ENCODE results near the gene IFTAP.
"Not testable (repeated sequence)": the region's sequence is repeated elsewhere in the genome, so short reads cannot be mapped to it uniquely, and the experiment has no call there.

IFTAP gene

DNA sequence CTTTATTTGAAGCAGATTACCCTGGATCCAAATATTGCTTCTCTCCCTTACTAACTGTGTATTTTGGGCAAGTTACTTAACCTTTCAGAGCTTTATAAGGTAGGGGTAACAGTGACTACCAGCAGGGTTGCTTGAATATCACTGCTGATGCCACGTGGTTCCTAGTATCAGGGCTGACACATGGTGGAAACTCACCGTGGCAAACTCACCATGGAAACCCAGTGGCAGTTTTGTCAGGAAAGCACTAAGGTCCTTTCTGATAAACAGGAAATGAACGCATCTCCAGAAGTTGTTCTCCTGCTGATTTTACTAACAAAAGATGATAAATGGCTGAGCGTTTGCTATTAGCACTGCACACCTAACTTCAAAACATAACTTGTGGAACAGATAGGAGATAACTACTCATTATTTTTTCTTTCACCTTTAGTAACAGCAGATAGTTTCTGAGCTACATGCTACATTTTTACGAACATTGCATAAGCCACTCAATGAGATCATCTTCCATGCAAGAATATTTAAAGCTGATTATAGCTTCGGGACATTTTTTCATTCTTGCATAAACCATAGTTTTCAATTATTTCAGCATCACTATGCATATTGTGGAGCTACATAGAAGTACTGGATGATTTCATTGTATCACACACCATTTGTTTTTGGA, 63.4 kb downstream of the IFTAP start:
- DNase-seq = no peak

DNA sequence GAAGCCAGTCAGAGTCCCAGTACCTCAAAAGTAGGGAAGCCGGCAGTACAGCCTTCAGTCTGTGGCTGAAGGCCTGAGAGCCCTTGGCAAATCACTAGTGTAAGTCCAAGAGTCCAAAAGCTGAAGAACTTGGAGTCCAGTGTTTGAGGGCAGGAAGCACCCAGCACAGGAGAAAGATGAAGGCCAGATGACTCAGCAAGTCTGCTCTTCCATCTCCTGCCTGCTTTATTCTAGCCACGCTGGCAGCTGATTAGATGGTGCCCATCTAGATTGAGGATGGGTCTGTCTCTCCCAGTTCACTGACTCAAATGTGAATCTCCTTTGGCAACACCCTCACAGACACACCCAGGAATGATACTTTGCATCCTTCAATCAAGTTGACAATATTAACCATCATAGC, 67.1 kb downstream of the IFTAP start:
- not testable (repeated sequence) for DNase-seq

DNA sequence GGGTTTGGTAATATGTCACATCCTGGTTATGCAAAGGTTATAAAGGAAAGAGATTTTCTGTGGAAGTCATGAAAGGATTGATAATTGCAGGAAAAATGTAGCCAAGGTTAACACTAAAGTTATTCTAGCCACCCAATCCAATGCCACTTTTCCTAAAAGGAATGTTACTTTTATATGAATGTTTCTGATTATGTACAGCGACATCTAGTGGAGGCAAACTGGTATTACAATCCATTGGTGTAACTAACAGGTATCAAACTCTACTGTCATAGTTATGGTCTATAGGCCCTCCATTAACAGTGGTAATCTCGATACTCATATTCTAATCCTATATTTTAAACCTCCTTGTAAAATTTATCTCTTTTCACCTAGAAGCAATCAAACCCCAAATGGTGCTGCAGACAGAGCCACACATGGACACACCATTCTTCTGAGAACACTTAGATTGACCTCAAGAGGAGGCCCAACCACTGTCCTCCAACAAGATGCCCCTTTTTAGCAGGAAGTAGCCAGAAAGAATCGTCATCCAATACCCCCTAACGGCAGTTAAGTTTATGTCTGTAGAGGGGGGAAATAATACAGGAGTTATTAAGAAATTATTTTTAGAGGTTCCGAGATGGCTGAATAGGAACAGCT, 78.6 kb downstream of the IFTAP start:
- DNase-seq = no peak

DNA sequence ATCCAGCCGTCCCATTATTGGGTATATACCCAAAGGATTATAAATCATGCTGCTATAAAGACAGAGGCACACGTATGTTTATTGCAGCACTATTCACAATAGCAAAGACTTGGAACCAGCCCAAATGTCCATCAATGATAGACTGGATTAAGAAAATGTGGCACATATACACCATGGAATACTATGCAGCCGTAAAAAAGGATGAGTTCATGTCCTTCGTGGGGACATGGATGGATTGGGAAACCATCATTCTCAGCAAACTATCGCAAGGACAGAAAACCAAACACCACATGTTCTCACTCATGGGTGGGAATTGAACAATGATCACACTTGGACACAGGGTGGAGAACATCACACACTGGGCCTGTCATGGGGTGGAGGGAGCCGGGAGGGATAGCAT, 85.2 kb downstream of the IFTAP start:
- not testable (repeated sequence) for DNase-seq

DNA sequence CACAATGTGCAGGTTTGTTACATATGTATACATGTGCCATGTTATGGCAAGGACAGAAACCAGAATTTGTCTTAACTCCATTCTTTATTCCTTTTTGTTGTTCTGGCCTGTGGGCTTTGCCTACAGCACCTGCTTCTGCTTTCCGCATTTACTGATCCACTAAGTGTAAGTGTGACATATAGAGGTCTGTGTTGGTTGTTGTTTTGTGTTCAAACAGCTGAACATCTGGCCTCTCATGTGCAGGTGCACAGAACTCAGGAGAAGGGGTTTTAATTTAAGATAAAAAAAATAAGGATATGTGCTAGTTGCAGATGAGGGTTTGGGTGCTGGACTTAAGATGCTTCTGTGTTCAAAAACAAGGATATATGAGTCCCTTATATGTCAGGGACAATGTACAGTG, 89.5 kb downstream of the IFTAP start:
- no peak for DNase-seq

DNA sequence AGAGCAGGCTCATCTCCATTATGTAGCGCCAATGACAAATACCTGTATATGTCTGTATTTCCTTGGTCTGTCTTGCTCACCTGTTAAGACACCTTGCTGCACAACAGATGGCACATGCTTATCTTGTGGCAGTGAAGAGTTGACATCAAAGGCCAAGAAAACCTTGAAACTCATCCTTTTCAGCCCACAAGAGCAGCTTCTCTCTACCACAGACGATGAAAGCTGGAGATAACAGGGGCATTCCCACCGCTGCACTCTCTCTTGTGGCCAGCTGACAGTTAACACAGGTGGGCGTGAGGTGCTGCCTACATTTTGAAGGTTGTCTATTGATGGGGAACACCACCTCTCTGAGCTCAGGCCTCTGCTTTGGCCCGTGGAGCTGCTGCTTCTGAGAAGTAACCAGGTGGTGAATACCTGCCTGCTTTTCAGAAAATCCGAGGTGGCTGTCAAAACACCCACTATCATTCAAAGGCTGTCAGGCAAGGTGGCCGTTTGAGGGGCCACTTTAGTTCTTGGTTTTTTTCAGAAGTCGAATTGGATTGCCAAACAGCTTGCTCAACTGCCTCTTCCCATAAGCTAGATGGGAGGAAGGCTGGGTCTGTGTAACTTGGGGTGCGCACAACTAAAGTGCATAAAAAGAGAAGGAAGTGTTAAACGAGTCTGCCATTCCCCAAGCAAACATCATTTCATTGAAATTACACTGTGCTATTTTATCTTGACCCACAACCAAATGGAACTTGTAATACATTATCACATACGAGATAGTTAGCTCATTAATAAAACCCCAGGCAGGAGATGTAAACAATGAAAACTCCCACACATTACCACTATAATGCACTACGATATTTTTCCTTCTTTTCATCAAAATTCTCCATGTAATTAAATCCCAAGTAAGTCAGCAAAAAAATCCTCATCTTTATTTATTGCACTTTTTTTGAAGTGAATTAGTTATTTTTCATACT, 90.8 kb downstream of the IFTAP start:
- DNase-seq = no peak

DNA sequence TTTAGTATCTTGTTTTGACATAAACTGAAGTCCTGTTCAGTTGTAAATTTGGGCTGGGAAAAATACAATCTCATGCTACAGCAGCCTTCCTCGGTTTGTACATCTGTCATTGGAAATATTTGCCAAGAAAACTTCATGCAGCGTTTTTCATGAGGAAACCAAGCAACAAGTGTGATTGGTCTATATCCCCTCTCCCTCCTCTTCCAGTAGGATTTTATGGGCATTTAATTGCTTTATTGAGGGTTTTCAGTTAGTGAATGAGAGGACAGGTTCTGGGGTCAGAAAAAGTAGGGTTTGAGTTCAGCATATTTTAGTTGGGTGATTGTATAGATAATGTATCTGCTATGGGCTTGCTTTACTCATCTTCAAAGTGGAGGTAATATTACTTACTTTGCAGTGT, 93.8 kb downstream of the IFTAP start:
- no peak for DNase-seq

DNA sequence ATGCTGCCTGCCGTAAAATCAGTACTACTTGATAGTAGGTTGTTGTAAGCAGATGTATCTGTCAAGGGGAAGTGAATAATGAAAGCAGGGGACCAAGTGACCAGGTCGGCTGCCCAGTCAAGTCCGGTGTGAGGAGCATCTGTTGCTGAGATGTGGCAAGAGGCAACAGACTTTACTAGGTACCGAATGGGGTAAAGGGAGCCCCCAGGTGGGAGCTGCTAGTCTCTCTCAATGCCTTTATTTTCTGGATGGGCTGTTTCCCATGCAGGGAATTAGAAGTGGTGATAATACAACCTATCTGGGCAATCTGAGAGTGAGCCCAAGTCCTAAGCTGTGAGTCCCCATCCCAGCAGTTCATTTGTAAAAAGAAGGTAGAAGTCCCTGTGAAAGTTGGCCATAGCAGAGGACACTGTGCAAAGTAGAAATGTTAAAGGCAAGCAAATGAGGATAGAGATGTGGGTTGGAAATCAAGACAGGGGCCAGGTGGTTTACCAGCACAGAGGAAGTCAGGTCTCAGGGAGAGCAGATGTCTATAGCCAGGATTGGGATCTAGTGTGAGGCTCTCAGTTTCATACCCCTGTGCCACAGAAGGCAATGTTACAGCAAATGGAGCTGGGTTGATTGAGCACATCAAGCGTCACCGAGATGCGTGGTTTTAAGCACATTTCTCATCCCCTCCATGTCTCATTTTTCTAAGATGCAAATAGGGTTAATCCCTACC, 94.4 kb downstream of the IFTAP start:
- DNase-seq = no peak

DNA sequence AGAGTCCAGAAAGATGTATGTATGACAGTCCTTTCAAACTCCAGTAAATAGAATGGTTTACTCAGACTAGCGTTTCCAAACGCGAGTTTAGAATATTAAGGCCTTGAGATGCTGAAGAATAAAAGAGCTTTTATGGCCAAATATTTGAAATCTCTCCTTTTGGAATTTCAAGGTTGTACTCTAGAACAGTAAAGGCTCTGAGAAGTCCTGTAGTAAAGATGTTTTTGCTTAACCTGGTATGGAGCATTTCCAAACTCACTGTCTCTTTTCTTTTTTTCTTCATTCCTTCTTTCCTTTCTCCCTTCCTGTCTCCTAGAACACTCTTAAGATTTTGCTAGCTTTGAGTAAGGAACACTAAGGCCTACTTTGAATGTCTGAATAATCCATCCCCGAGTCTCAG, 95.1 kb downstream of the IFTAP start:
- DNase-seq = no peak

DNA sequence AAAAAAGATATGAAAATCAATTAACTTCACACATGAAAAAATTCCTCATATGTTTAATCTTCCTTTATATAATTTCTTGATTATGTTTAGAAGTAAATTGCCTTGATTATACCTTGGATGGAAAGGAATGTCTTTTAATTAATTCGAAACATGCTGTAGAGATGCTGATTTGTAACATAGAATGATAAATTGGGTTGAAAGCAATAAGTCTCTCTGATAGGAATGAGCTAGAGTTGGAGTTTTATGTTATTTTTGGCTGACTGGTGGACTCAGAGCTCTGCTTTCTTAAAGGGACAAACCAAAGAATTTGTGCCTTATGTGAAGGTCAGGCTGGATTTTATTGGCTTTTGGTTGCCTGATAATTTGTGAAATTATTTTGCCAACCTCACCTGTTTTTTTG, 98.4 kb downstream of the IFTAP start:
- no peak for DNase-seq

DNA sequence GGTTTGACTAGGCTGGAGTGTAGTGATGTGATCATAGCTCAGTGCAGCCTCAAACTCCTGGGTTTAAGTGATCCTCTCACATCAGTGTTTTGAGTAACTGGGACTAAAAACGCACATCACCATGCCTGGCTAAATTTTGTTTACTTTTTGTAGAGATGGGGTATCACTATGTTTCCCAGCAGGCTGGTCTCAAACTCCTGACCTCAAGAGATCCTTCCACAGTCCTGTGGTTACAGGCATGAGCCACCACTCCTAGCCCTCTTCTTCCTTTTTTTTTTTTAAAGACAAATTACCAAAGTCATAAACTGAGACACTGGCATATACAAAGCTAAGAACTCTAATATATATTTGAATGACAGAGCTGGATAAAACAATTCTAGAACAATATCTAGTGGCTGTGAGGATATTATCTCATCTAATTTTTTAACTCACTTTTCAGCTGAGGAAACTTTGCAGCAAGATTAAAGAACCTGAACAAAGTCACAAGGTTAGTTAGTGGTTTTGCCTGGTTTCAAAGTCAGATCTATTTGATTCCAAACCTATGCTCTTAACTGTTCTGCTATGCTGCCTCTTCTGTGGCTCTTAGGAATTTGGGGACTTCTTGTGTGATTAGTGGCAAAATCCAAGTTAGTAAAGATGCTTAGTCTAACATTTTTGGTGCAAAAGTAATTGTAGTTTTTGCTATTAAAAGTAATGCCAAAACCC, 99.0 kb downstream of the IFTAP start:
- DNase-seq = no peak

DNA sequence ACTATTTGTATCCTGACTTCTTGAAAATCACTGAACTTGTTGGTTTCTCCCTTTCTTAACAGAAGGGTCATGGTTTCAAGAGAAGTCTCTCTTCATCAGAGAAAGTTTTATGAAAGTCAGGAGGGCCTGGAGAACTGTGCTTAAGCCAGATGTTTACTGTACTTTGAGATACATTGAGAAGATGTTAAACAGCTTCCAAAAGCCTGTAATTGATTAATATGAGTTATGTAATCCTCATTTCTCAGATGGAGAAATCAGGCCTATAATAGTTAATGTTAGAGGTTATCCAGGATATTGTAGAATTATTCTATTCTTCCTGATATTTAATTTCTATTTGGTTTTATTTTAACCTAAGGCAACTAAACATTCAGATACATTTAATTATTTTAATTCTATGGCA, 100.8 kb downstream of the IFTAP start:
- no peak for DNase-seq

DNA sequence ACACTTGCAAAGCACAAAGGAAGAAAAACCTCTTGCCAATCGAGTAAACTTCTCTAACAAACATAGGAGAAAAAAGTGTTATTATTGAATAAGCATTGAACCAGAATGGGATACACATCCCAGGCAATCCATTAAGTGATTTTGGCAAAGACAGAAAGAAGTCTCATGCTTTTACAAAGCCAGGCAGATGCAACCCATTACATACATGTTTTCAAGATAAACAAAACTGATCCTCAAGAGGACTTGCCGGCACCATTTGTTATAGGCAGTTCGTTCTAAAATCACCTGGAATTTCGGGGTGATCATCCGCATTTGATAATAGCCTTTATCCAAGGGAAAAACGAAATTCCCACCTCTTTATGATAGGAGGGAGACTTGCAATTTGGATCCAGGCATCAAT, 101.3 kb downstream of the IFTAP start:
- DNase-seq = no peak

DNA sequence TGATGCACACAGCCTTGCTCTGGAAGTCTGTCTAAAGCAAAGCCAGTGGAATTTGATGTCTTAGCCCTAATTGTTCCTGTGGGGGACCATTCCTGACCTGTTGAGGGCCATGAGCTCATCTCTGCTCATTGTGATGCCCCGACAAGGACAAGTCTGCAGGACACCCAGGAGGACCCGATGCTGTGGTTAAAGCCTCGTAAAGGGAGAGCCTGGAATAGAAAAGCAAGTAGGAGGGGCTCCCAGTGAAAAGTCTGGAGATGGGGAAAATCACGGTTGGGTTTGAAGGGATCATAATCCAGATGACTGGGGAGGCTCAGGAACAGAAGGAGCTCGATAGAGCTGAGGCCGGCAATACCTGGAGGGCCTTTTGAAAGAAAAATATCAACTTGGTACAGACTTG, 102.2 kb downstream of the IFTAP start:
- no peak for DNase-seq

DNA sequence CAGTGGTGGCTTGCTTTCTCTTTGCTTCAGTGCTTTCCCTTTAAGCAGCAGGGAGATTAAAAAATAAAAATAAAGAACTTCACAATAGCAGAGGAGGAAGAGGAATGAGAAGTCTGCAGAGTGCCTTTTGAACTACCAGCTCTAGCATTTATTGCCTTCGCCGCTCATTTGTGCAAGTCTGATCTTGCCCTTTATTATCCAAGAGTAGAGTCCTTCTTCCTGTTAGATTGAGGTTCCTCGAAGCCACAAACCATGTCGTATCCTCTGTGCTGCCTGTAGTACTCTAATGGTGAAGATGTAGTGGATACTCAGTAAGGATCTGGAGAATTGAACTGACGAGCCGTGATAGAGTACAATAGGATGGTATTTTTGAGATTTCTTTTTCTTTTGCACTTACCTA, 105.0 kb downstream of the IFTAP start:
- no peak for DNase-seq

DNA sequence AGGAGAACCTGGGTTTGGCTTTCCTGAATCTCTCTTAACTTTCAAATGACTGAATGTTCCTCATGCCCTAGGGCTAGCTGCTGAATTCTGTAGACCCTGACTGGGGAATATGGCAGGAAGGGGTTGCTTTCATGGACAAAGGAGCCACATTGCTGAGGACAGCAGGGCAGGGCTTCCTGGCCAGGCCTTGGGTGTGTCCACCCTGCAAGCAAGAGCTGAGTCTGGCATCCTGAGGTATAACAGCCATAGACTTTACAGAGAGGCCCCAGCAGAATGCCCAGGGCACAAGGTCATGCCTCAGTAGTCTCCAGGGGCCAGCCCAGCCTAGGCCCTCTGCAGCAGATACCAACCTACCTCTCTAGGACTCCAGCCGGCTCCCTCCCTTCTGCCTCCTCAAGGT, 105.9 kb downstream of the IFTAP start:
- no peak for DNase-seq

DNA sequence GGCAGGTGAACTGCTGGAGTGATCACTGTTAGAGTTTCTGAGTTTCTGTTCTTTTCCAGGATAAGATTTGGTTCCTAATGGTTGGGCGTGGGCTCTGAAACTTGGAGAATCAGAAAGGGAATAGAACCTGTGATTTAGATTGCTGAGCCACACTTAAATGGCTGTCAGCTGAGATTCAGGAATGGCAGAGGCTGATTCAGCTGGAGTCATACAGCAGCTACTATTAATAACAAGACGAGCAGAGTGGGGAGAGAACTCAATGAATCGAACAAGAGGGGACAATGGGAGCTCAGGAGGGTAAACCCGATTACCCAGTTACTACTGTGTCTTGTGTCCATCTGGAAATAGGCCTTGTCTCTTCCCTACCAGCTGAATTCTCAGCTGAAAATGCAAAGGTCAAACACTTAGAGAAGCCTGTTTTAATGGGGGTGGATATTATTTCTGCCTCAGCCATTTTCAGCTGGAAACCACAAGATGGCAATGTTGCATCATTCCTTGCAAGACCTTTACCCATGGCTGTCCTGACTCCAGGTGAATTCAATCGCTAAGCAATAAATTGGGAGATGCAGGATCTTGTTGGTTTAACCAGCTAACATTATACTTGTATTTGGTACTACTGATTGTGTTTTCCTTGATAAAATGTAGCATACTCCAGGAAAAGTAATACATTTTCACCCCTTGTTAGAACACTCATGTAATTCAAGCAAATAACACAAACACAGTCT, 108.2 kb downstream of the IFTAP start:
- peak; percentile 41 for DNase-seq

DNA sequence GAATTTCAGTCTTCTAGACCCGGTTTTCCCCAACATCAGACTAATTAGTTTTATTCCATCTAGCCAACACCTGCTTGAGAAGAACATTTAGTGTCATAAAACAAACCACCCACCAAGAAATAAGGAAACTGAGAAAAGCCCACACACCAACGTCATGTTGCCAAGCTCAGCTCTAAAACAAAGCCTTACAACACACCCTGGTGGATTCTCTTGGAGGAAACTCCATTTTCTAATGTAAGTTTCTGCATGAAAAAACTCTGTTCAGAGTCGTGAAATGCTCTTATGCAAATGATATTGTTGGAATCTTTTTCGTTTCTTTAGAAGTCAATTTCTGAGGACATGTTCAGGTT, 108.7 kb downstream of the IFTAP start:
- DNase-seq = no peak

Measured in NCI-H1436 (cell line).